GM12801 (cell line): ENCODE measurements around the gene SP8.

Experiments used
- CTCF ChIP-seq: IDR thresholded peaks from one replicate; pipeline ENCODE4 v1.5.1; 2011; ENCODE audit warnings: control low read depth; ENCODE audit not compliant: insufficient read length; ENCODE audit errors: extremely low read depth

The SP8 gene

GRCh38 chr7:20797462-20798080, 10.9 kb upstream of the SP8 start:
- TF ChIP-seq CTCF, result no peak

GRCh38 chr7:20797042-20797461, 10.4 kb upstream of the SP8 start:
- no peak for TF ChIP-seq CTCF

GRCh38 chr7:20796500-20796899, 9.8 kb upstream of the SP8 start:
- TF ChIP-seq CTCF, result no peak

GRCh38 chr7:20795881-20796280, 9.2 kb upstream of the SP8 start:
- TF ChIP-seq CTCF, result no peak

- TF ChIP-seq CTCF, result no peak
Observed at GRCh38 chr7:20795361-20795760, 8.7 kb upstream of the SP8 start.

GRCh38 chr7:20794676-20795075, 8.0 kb upstream of the SP8 start:
- no peak for TF ChIP-seq CTCF

- no peak for TF ChIP-seq CTCF
Observed at GRCh38 chr7:20793694-20794394, 7.2 kb upstream of the SP8 start.
